HG03135 (cell line): Measurements from ENCODE around the gene MUS81.

ENCODE experiments used
- ATAC-seq: cut with Tn5 transposase; IDR thresholded peaks from one replicate; pipeline ENCODE4 v1.9.1; 2021; ENCODE audit warnings: mild to moderate bottlenecking, moderate library complexity; ENCODE audit not compliant: unreplicated experiment

MUS81 gene

GRCh38 chr11:65872586-65873317 lies 12.5 kb downstream of the MUS81 start, which contains the start of gene EFEMP2:
Gene EFEMP2 (minus strand): TSS chr11:65872800. CDS start chr11:65872354, 446 bp downstream.
- ATAC-seq: no peak

GRCh38 chr11:65873318-65874156 lies 13.3 kb downstream of the MUS81 start:
- peak; percentile 70 for ATAC-seq

DNA sequence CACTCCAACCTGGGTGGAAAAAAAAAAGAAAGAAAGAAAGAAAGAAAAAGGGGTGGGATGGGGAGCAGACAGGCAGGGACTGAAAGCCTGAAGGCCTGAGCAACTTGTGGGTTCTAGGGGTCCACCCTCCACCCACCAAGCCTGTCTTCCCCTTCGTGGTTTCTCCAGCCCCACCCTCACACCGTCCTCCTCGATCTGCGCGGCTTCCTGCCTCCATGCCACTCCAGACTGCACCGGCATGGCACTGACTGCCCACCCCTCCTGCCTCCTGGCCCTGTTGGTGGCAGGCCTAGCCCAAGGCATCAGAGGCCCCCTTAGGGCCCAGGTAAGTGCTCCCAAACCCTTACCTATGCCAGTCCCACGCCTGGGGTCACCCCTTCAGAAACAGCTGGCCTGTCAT lies 19.4 kb downstream of the MUS81 start, which contains the start of gene CTSW:
CTSW (plus strand) TSS at position 221 of the 400 bp plus-strand sequence; CDS start at position 239, 18 bp downstream.
- ATAC-seq: no peak

DNA sequence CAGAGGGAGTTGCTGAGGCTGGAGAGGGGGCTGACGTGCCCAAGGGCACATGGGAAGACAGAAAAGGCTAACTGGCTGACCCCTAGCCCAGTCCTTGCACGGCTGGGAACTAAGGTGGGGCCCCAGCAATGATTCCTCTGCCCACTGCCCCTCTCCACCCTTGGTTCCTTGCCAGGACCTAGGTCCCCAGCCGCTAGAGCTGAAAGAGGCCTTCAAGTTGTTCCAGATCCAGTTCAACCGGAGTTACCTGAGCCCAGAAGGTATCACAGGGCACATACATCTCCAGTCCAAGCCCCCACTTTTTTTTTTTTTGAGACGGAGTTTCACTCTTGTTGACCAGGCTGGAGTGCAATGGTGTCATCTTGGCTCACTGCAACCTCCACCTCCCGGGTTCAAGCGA lies 19.8 kb downstream of the MUS81 start:
- no peak for ATAC-seq

DNA sequence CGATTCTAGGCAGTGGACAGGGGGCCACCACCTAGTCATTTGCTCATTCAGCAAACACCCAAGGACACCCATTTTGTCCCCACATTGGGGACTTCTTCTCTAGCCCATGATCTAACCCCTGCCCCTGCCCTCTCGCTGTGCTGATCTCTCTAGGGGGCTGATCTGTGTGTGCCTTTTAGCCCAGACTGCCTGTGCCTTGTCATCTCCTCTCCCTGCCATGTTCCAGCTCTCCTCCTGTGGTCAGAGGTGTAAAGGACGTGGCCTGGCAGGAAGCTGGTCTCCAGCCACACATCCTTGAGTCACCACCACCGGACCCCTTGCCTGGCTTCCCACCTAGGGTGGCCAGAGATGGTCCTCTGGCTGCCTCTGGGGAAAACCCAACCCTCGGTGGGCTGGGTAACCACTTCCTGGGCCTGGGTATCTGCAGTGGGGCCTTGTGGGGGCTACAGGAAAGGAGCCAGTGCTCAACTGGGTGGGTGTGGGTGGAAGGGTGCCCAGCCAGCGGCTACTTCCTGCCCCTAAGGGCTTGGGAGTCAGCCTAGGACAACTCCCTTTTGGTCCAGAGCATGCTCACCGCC lies 20.7 kb downstream of the MUS81 start:
- no peak for ATAC-seq

DNA sequence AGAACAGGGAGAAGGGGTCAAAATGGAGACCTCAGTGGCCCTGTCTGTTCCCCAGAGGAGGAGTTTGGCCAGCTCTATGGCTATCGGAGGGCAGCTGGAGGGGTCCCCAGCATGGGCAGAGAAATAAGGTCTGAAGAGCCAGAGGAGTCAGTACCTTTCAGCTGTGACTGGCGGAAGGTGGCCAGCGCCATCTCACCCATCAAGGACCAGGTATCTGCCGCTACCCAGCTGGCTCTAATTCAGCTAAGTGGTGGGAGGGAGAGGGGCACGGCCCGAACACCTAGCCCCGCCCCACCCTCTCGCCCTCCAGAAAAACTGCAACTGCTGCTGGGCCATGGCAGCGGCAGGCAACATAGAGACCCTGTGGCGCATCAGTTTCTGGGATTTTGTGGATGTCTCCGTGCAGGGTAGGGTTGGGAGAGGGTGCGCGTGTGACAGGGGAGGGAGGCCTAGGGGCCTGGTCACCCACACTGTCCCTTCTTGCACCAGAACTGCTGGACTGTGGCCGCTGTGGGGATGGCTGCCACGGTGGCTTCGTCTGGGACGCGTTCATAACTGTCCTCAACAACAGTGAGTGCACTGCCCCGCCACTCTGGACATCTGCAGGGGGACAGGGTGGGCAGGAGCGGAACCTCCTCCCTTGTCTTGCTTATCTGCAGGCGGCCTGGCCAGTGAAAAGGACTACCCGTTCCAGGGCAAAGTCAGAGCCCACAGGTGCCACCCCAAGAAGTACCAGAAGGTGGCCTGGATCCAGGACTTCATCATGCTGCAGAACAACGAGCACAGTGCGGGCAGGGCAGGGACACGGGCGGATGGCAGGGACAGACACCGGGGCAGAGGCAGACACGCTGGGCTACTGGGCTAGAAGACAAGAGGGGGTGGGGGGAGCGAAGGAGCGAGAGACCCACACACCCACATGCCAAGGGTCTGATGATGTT lies 22.2 kb downstream of the MUS81 start:
- no peak for ATAC-seq

GRCh38 chr11:65883058-65883761 lies 23.0 kb downstream of the MUS81 start:
- no peak for ATAC-seq

DNA sequence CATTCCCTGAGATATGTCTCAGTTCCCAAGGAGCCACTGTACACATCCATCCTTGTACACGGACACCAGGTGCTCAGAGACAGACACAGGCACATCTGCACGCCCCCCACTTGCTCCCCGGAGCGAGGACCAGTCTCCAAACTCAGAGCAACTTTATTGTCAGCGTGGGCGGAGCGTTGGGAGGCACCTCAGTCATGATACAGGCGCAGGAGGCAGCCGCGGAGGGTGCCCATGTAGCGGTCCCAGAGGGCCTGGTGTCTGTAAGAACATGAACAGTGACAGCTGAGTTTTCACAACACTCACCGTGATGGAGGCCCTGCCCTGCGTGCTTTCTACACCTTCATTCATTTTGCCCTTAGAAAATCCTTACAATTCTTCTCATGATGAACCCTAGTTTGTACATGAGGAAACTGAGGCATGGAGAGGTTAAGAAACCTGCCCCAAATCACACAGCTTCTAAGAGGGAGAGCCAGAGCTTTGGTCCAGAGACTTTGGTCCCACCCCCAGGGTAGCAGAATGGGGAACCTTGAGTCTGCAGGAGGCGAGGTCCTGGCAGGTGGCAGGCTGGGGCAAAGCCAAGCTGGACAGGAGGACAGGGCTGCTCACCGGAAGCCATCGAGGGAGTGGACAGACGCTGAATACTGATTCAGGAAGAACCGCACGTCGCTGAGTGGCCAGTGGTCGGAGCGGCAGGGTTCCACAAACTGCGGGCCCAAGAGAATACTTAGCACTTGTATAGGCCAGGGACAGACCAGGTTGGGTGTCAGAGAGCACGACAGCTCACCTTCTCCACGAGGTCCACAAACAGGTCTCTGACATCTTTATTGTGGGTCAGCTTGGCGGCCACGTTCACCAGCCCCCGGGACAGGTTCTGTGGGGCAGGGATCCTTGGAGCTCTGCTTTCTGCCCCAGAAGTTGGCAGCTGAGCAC lies 23.8 kb downstream of the MUS81 start:
- no peak for ATAC-seq

DNA sequence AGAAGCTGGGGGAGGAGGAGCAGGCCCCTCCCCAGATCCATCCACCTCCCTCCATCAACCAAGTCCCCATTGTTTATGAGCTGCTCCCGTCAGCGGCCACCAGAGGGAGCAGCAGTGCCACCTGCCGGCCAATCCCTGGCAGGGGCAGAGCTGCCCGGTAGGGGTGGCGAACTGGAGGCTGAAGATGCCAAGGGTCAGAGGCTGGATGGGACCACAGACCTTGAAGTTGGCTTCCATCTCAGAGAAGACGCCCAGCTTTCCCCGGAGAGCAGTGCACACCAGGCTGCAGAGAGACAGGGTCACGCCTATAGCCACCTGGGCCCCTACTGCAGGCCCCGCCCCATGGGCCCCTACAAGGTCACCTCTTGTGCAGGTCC lies 24.5 kb downstream of the MUS81 start:
- ATAC-seq: no peak

GRCh38 chr11:65885231-65885630 lies 25.0 kb downstream of the MUS81 start:
- no peak for ATAC-seq

GRCh38 chr11:65885808-65886536 lies 25.7 kb downstream of the MUS81 start:
- no peak for ATAC-seq

GRCh38 chr11:65886826-65887722 lies 26.8 kb downstream of the MUS81 start:
- ATAC-seq: no peak

- no peak for ATAC-seq
These were observed 27.5 kb downstream of the MUS81 start for GRCh38 chr11:65887723-65888162.

DNA sequence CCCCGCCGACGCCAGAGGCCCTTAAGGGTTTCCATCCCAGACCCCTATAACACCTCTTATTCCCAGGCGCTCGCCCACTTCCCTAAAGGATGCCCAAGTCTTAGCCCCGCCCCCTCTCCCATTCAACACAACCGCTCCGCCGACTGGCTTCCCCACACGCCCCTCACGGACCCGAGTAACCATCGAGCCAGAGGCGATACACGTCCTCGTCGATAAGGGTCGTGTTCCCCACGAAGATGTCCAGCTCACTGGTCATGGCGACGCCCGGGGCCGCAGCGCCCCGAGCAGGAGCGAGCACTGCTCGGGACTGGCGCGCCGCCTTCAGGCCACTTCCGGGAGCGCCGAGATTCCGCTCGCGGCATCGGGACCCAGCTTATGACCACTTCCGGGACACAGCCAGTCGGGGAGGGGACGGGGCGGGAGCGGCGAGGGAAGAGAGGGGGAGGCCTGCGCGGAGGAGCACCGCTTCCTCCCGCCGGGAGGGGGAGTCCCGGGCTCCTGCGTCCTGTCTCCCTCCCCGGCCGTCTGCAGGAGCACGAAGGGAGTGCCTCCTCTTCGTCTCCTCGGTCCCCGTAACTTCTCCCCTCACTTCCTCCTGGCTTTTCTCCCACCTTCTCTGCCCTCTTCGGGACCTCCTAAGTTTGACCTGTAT lies 28.1 kb downstream of the MUS81 start, which contains the start of gene FIBP:
FIBP (minus strand) TSS at position 309 of the 652 bp plus-strand sequence; CDS start at position 256, 53 bp downstream.
- ATAC-seq: peak; percentile 37

DNA sequence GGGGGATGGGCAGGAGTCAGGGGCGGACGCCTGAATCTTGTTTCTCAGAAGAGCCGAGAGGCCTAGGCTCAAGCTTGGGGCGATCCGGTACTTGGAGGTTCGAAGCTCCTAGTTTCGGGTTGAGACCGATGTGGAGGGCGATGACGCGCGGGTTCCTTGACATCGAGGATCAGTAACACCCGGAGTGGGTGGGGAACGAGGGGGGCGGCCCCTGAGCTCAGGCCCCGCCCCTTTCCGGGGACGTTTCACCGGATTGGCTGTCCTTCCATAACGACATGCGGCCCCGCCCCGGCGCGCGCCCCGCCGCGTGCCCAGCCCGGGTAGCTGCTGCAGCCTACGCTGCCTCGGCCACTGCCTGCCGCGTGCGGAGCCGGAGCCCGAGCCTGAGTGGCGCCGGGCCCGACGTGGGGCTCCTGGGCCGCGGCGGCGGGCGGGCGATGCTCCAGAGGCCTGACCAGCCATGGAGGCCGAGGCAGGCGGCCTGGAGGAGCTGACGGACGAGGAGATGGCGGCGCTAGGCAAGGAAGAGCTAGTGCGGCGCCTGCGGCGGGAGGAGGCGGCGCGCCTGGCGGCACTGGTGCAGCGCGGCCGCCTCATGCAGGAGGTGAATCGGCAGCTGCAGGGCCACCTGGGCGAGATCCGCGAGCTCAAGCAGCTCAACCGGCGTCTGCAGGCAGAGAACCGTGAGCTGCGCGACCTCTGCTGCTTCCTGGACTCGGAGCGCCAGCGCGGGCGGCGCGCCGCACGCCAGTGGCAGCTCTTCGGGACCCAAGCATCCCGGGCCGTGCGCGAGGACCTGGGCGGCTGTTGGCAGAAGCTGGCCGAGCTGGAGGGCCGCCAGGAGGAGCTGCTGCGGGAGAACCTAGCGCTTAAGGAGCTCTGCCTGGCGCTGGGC lies 30.3 kb downstream of the MUS81 start, which contains the start of gene CCDC85B:
CCDC85B (plus strand) TSS at position 350 of the 895 bp plus-strand sequence; CDS start at position 461, 111 bp downstream.
- ATAC-seq: peak; percentile 44
